KOPT-K1 (cell line): ENCODE measurements around the gene MATN4.

Experiments used
- H3K27ac ChIP-seq: fragments of 200-600 bp; sonication (generic); 2 replicates; pipeline ENCODE4 v1.5.1; 2016; ENCODE audit warnings: antibody characterized with exemption, mild to moderate bottlenecking, low read depth, low read length; ENCODE audit not compliant: poor library complexity, severe bottlenecking
- H3K36me3 ChIP-seq: fragments of 200-600 bp; sonication (generic); 2 replicates; pipeline ENCODE4 v1.5.1; 2017; ENCODE audit warnings: antibody characterized with exemption, mild to moderate bottlenecking, low read length, moderate library complexity; ENCODE audit not compliant: insufficient read depth
- H3K9me3 ChIP-seq: fragments of 200-600 bp; sonication (generic); 2 replicates; pipeline ENCODE4 v1.5.1; 2017; ENCODE audit warnings: antibody characterized with exemption, low read length, mild to moderate bottlenecking; ENCODE audit not compliant: insufficient read depth, poor library complexity, severe bottlenecking

The MATN4 gene

DNA sequence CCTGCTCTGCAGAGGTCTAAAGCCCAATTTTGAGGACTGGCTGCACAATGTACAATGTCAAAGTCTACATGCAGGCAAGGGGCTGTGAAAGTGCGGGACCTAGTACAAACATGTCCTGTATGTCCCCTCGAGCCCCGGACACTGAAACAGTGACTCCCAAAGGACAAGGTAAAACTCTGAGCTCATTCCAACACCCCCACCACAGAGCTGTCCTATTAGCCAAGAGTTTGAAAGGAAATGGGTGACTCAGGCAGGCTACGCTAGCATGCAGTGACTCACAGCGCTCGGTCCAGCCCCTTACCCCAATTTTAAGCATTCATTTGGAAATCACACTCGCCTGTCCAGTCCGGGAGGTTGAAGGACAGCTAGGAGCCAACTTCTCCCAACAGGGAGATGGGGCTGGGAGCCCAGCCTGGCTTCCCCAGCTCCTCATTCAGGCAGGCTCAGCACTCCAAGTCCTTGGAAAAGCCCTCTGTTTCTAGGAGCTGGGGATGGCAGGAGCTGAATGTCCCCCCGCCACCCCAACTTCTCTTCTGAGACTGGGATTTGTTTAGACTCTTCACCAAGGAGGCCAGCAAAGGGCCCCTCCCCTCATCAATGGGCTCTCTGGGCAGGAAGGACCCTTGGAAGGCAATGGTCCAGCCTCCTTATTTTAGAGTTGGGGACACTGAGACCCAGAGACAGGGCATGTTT, 36.2 kb upstream of the MATN4 start:
- no peak overlapping the region for H3K27ac ChIP-seq
- H3K36me3 ChIP-seq, result no peaks in the 10 kb centered on the region
- H3K9me3 ChIP-seq, result no peaks in the 10 kb centered on the region

DNA sequence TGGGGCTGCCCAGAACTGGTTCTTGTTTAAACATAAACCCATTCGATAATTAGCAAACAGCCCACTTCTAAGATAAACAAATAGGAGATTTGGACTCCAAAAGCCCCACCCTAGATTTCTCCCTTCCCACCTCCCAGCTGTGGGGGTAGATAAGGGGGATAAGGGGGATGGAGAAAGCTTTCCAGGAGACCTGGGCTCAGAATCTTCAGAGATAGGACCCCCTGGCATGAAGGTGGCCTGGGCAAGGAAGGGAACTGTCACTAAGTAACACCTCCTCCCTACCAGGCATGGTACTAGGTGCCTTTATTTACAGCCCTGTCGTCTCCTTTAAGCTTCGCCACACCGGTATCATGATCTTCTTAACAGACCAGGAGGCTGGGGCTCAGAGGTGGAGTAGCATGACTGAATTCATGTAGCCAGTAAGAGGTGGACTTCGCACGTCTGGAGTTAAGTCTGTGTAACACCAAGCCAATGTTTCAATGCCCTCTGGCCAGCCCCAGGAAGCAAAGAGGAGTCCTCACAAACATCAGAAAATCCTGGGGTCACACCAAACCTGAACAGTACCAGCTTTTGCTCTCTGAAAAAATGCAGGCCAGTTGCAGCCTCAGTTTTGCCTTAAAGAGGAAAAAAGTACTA, 35.6 kb upstream of the MATN4 start:
- Histone ChIP-seq H3K9me3 (no peaks in the 10 kb centered on the region), H3K27ac (no peak overlapping the region), H3K36me3 (no peaks in the 10 kb centered on the region)

- Histone ChIP-seq H3K27ac (no peak overlapping the region), H3K36me3 (no peaks in the 10 kb centered on the region), H3K9me3 (no peaks in the 10 kb centered on the region)
Observed at GRCh38 chr20:45342855-45343531, 34.9 kb upstream of the MATN4 start.

GRCh38 chr20:45341939-45342854, 34.1 kb upstream of the MATN4 start:
- Histone ChIP-seq H3K36me3 (no peaks in the 10 kb centered on the region), H3K27ac (no peak overlapping the region), H3K9me3 (no peaks in the 10 kb centered on the region)

DNA sequence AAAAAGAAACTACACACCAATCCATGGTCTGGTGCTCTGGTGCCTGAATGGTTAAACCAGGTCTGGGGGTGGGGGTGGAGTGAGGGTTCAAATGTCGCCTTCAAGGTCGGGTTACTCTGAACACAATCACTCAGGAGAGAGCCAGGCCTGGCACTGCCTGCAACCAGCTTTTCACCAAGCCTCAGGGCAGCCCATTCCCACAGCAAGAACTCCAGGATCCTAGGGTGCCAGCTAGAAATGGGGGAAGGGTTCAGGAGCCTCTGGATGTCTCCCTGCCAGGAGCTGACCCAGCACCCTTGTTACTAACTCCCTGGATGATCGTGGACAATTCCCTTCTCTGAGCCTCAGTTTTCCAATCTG, 33.5 kb upstream of the MATN4 start:
- H3K27ac ChIP-seq, result no peak overlapping the region
- no peaks in the 10 kb centered on the region for H3K9me3 ChIP-seq
- no peaks in the 10 kb centered on the region for H3K36me3 ChIP-seq

GRCh38 chr20:45340951-45341350, 32.9 kb upstream of the MATN4 start:
- Histone ChIP-seq H3K36me3 (no peaks in the 10 kb centered on the region), H3K27ac (no peak overlapping the region), H3K9me3 (no peaks in the 10 kb centered on the region)

- Histone ChIP-seq H3K27ac (no peak overlapping the region), H3K9me3 (no peaks in the 10 kb centered on the region), H3K36me3 (no peaks in the 10 kb centered on the region)
Observed at GRCh38 chr20:45340236-45340847, 32.2 kb upstream of the MATN4 start.

- no peak overlapping the region for H3K27ac ChIP-seq
- H3K9me3 ChIP-seq, result no peaks in the 10 kb centered on the region
- no peaks in the 10 kb centered on the region for H3K36me3 ChIP-seq
Observed at GRCh38 chr20:45339799-45340198, 31.7 kb upstream of the MATN4 start.

DNA sequence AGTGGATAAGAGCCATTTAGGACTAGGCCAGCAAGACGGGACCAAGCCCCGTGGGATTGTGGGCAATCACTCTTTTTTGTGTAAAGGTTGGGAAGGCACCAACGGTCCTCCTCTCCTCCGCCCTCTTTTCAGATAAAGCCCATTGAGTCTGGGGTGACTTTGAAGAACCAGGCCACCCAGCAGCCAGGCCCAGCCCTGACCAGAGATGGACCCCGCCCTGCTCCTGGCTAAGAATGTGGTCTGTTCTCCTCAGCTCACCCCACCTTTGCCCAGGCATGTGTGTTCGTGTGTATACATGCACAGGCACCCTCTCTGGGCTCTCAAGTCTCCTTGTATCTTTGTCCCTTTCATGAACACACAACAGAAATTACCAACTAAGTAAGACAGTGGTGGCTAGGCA, 31.0 kb upstream of the MATN4 start:
- Histone ChIP-seq H3K9me3 (no peaks in the 10 kb centered on the region), H3K36me3 (no peaks in the 10 kb centered on the region), H3K27ac (no peak overlapping the region)

DNA sequence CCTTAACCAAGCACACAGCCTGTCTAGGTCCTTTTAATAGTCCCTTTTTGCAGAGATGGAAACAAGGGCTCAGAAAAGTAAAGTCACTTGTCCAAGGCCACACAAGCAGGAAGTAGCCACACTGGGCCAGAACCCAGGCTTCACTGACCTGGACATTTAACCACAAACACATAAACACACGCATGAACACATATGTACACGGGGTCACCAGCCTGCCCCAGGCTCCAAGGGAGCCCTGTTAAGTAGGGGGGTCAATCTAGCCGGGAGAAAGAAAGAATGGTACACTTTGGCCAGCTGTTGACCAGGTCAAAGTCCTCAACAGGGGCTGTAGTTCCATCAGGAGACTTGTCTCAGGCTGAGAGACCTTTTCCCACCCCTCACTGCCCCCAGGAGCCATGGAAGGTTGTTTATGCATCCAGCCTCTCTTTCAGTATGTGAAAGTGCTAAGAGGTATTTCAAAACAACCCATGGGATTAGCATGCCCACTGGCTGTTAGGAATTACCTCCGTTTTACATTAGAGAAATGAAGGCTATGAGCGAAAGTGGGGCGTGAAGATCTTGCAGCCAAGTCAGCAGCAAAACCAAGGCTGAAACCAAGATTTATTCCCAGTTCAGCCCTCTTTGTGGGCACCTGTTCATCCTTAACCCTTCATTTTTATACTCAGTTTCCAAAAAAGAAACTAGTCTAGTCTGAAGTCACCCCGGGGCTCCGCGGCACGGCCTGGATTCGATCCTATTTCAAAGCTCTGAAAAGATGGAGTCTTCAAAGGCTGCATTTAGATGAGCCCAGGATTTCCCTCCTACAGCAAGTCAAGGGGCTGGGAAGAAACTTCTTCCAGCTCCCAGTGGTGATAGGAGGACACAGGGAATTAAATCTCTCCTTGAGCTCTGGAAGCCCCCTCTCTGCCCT, 30.3 kb upstream of the MATN4 start:
- H3K9me3 ChIP-seq, result no peaks in the 10 kb centered on the region
- no peak overlapping the region for H3K27ac ChIP-seq
- H3K36me3 ChIP-seq, result no peaks in the 10 kb centered on the region

DNA sequence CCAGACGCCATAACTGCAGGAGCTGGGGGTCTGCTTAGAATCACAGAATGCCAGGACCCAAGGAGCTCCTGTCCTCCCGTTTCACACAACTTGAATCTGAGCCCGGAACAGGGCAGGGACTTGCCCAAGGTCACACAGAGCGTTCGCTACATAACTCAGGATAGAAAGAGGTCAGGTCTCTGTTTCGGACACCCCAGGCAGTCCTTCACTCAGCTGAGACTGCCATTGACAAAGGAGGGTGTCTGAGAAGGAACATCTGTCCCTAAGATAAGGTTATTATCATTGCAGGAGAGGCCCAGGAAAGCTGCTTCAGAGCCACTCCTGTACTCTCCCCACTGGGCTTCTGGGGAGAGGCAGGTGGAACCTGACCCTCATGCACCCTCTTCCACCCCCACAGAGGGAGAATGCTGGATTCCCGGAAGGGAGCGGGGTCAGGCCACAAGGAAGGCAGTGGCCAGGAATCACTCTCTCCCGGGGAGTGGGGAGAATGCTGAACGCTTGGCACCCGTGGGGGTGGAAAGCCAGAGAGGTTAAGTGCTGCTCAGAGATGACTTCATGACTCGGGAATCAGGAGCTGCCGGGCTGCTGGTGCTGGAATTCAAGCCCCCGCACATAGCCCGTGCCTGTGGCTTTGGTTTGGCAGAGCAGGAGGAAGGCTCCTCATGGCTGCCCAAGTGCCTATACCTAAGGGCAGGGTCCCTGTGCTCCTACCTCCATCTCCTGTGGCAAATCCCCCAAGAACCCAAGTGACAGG, 29.4 kb upstream of the MATN4 start:
- Histone ChIP-seq H3K36me3 (no peaks in the 10 kb centered on the region), H3K9me3 (no peaks in the 10 kb centered on the region), H3K27ac (no peak overlapping the region)

- H3K9me3 ChIP-seq, result no peaks in the 10 kb centered on the region
- H3K27ac ChIP-seq, result no peak overlapping the region
- H3K36me3 ChIP-seq, result no peaks in the 10 kb centered on the region
Observed at GRCh38 chr20:45336530-45337366, 28.6 kb upstream of the MATN4 start.

GRCh38 chr20:45330476-45330875, 22.4 kb upstream of the MATN4 start:
- Histone ChIP-seq H3K27ac (no peak overlapping the region), H3K36me3 (no peaks in the 10 kb centered on the region), H3K9me3 (no peaks in the 10 kb centered on the region)
